ENCODE measurements around the gene MR1.

The MR1 gene

DNA sequence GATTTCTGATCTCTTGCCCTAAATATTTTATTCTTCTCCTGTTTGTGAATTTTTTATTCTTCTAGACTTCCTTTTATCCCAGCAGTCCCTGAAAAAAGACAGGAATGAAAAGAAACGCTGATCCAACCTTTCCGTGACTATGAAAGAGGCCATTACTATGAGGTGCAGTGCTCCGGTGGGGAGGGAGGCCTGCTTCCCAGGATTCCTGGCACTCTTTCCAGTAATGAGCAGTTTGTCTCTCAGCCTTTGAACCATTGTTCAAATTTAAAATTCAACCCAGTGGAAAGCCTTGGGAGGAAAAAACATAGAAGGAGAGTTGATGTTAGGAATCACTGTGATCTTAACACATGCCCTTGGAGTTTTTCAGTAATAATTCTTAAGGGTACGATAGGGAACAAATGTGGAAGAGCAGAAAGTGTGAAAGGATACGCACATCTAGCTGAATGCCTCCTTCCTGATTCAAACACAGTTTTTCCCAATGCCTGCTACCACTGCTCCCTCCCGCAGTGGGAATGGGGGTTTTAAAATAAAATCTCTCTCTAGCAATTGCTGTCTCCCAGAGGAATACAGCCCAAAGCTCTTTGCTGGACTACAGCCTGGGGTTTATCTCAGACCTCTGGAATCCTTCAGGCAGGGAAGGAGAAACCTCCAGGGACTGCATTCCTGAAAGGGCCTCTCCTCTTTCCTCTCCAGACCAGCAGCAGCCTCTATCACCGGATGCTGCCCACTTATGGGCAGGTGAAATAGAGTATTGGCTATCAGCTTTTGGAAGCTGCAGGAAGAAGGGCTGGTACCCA lies 60.8 kb downstream of the MR1 start:
- TF ChIP-seq POLR2AphosphoS5 (IDR thresholded peaks at IDR 0.05; ENCODE audit: low read depth, low read length) (no peak), PAX5 (IDR thresholded peaks at IDR 0.05; ENCODE audit: insufficient read depth, low read length, severe bottlenecking) (no peak), SPI1 (IDR thresholded peaks at IDR 0.05; ENCODE audit: low read depth, low read length) (no peak), POU2F2 (IDR thresholded peaks at IDR 0.05; ENCODE audit: low read depth, low read length) (no peak), TAF1 (IDR thresholded peaks at IDR 0.05; ENCODE audit: low read depth, low read length) (no peak), POLR2A (IDR thresholded peaks at IDR 0.05; ENCODE audit: low read depth, low read length) (peak; percentile 4; the same call in 1 of the 2 replicates)
- DNase-seq (ENCODE audit: insufficient read length, low spot score), result no peak
- FAIRE-seq, result no peak

DNA sequence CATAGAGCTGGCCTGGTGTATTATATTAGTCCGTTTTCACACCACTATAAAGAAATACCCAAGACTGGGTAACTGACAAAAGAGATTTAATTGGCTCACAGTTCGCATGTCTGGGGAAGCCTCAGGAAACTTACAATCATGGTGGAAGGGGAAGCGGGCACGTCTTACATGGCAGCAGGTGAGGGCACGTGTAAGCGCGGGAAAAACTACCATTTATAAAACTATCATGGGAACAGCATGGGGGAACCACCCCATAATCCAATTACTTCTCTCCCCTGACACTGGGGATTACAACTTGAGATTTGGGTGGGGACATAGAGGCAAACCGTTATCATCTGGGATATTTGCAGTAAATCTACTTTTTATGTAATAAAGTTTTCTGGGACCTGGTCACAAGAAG lies 61.5 kb downstream of the MR1 start:
- no peak for TF ChIP-seq SPI1 (IDR thresholded peaks at IDR 0.05; ENCODE audit: low read depth, low read length)
- TF ChIP-seq POLR2A (IDR thresholded peaks at IDR 0.05; ENCODE audit: low read depth, low read length), result peak; percentile 10; the same call in 1 of the 2 replicates
- DNase-seq (ENCODE audit: insufficient read length, low spot score) (no peak), FAIRE-seq (peak; percentile 13)

GRCh38 chr1:181095763-181096184 lies 62.0 kb downstream of the MR1 start:
- FAIRE-seq (no peak), DNase-seq (ENCODE audit: insufficient read length, low spot score) (no peak)
- TF ChIP-seq SPI1 (IDR thresholded peaks at IDR 0.05; ENCODE audit: low read depth, low read length), result no peak
- TF ChIP-seq POLR2AphosphoS5 (IDR thresholded peaks at IDR 0.05; ENCODE audit: low read depth, low read length), result peak; percentile 69

- no peak for DNase-seq (ENCODE audit: insufficient read length, low spot score)
- FAIRE-seq, result no peak
- TF ChIP-seq SPI1 (IDR thresholded peaks at IDR 0.05; ENCODE audit: low read depth, low read length) (no peak), POLR2AphosphoS5 (IDR thresholded peaks at IDR 0.05; ENCODE audit: low read depth, low read length) (peak; percentile 27; the same call in 1 of the 2 replicates)
These were observed 63.5 kb downstream of the MR1 start for GRCh38 chr1:181097242-181097641.

- DNase-seq (ENCODE audit: insufficient read length, low spot score) (no peak), FAIRE-seq (peak; percentile 81)
- peak; percentile 79 for TF ChIP-seq POLR2A (IDR thresholded peaks at IDR 0.05; ENCODE audit: low read depth, low read length)
- peak; percentile 46; the same call in 1 of the 2 replicates for TF ChIP-seq SPI1 (IDR thresholded peaks at IDR 0.05; ENCODE audit: low read depth, low read length)
- peak; percentile 10; the same call in 1 of the 2 replicates for TF ChIP-seq POLR2AphosphoS5 (IDR thresholded peaks at IDR 0.05; ENCODE audit: low read depth, low read length)
- peak; percentile 62; the same call in 1 of the 2 replicates for TF ChIP-seq POU2F2 (IDR thresholded peaks at IDR 0.05; ENCODE audit: low read depth, low read length)
- no peak for TF ChIP-seq PAX5 (IDR thresholded peaks at IDR 0.05; ENCODE audit: insufficient read depth, low read length, severe bottlenecking)
These were observed 65.6 kb downstream of the MR1 start for GRCh38 chr1:181099152-181100014.

DNA sequence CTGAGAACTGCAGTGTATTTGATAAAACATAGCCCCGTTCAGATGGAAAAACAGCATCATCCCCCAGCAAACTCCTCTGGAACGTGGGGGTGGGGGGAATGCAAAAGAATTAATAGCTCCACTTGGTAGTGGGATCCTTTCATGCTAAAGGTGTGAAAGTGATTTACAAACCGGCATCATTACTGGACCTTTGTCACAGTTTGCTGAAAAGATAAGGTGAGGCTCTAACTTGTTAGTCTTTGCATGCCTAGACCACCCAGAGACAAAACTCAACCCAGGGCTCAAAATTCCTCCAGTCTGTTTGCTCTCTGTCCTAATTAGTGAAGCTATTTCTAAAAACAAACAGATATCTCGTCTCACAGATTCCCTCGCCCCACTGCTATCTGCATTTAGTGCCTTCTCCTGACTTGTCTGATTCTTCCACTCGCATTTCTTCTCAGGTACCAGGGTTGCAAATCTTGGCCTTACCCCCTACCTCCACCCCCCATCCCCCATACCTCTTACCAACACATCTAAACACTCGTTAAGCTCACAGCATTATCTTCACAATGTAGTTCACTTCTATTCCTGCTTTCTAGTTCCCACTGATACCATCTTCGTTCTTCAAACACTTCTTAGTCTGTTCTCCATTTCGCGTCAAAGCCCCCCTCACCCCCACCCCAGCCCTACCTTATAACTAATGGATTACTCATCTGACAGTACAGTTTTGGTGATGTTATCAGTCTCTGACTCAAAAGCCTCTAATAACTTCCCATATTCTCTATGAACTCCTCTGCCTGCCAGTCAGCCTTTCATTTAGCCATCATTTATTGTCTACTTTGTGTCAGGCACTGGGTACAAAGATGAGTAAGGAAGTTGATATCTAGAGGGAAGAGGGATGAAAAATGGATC lies 66.5 kb downstream of the MR1 start:
- DNase-seq (ENCODE audit: insufficient read length, low spot score), result no peak
- peak; percentile 71 for FAIRE-seq
- peak; percentile 48; the same call in 1 of the 2 replicates for TF ChIP-seq POLR2A (IDR thresholded peaks at IDR 0.05; ENCODE audit: low read depth, low read length)
- TF ChIP-seq TAF1 (IDR thresholded peaks at IDR 0.05; ENCODE audit: low read depth, low read length), result no peak
- peak; percentile 49; the same call in 1 of the 2 replicates for TF ChIP-seq POLR2AphosphoS5 (IDR thresholded peaks at IDR 0.05; ENCODE audit: low read depth, low read length)

DNA sequence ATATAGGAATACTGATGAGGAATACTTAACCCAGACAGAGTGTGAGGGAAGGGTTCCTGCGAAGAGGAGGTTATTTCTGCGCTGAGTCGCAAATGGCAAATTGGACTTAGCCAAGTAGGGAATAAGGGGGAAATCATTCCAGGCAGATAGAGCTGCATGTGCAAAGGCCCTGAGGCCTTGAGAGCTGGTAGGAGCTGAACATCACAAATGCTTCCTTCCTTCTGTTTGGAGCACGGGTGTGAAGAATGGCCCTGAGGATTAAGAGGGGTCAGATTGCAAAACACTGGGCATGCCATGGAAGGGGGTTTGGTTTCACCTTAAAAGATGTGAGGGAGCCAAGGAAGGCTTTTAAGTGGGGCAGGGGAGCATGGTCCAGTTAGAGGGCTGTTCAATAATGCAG lies 67.2 kb downstream of the MR1 start:
- no peak for DNase-seq (ENCODE audit: insufficient read length, low spot score)

GRCh38 chr1:181101581-181102226 lies 67.9 kb downstream of the MR1 start:
- FAIRE-seq (no peak), DNase-seq (ENCODE audit: insufficient read length, low spot score) (no peak)

More for the DNA sequence above, 67.2 kb downstream of the MR1 start:
- no peak for FAIRE-seq
- no peak for TF ChIP-seq SPI1 (IDR thresholded peaks at IDR 0.05; ENCODE audit: low read depth, low read length)

DNA sequence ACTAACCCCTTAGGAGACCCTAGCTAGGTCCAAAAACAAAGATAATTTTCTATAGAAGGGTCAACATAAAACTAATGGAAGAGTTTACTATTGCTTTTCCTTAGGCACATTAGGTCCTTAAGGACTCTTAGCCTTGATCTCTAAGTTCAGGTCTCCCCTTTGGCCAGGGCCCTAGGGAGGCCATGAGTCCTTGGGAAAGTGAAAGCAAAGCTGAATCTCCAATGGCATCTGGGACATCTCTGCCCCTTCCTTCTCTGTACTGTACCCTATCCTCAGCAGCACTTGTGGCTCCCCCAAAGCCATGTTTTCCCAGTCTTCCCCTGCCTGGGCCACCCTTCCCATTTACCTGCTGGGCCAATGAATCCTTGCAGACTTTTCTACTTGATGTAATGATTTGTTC lies 69.1 kb downstream of the MR1 start:
- no peak for DNase-seq (ENCODE audit: insufficient read length, low spot score)
- TF ChIP-seq PAX5 (IDR thresholded peaks at IDR 0.05; ENCODE audit: insufficient read depth, low read length, severe bottlenecking) (no peak), POLR2AphosphoS5 (IDR thresholded peaks at IDR 0.05; ENCODE audit: low read depth, low read length) (no peak), POU2F2 (IDR thresholded peaks at IDR 0.05; ENCODE audit: low read depth, low read length) (no peak), TAF1 (IDR thresholded peaks at IDR 0.05; ENCODE audit: low read depth, low read length) (no peak), POLR2A (IDR thresholded peaks at IDR 0.05; ENCODE audit: low read depth, low read length) (no peak), SPI1 (IDR thresholded peaks at IDR 0.05; ENCODE audit: low read depth, low read length) (no peak)
- FAIRE-seq, result no peak

More at GRCh38 chr1:181101581-181102226, 67.9 kb downstream of the MR1 start:
- TF ChIP-seq PAX5 (IDR thresholded peaks at IDR 0.05; ENCODE audit: insufficient read depth, low read length, severe bottlenecking) (no peak), SPI1 (IDR thresholded peaks at IDR 0.05; ENCODE audit: low read depth, low read length) (0 out of 2 replicates have a peak, but pooled peaks have one; percentile 1), TAF1 (IDR thresholded peaks at IDR 0.05; ENCODE audit: low read depth, low read length) (no peak), POU2F2 (IDR thresholded peaks at IDR 0.05; ENCODE audit: low read depth, low read length) (no peak)

Data from GM12891 (cell line).